Fibroblast of the aortic adventitia (primary cell): ENCODE results near the gene MACROH2A1. TPM values are rescaled to one million over a fixed set of nuclear protein-coding genes. Genes with fewer than 3 reads are reported as not detected.

Experiments used
- DNase-seq: peaks from one replicate; pipeline ENCODE4 v3.0.0-alpha.2; 2010; ENCODE audit warnings: low read depth
- H3K4me3 ChIP-seq: 2 replicates; pipeline ENCODE4 v1.5.1; 2011; ENCODE audit warnings: low read depth, mild to moderate bottlenecking, control low read depth, low read length, moderate library complexity
- CTCF ChIP-seq: IDR thresholded peaks from 2 replicates; pipeline ENCODE4 v1.5.1; 2011; ENCODE audit warnings: mild to moderate bottlenecking, low read length, control low read depth, inconsistent platforms; ENCODE audit not compliant: insufficient read depth
- total RNA-seq: library from RNA; depleted of rRNA; stranded (reverse); fragments of >200 nt; gene quantifications from 2 replicates; pipeline ENCODE4 v1.2.3, GENCODE V29; 2012; ENCODE audit warnings: low replicate concordance

Gene MACROH2A1
- total RNA-seq, 1 donor: 116 TPM

DNA sequence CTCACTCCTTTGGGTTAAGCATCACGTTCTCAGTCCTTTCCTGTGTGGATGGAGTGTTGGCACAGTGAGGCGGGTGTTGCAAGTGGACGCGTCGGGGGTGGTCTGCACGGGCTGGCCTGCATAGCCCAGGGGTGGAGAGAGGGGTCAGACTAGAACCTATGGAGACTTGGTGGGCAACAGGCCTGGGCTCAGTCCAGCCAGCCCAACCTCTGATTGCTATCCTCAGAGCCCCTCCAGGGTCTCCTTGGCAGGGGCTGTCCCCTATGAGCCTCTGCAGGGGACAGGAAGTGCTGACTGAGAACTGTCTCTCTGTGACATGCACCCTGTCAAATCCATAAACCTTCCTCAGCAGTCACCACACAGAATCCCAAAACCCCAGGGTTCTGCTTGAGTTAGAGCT, 45.9 kb upstream of the MACROH2A1 start:
- no peak for TF ChIP-seq CTCF
- no peak for DNase-seq
- no peak overlapping the region for H3K4me3 ChIP-seq

DNA sequence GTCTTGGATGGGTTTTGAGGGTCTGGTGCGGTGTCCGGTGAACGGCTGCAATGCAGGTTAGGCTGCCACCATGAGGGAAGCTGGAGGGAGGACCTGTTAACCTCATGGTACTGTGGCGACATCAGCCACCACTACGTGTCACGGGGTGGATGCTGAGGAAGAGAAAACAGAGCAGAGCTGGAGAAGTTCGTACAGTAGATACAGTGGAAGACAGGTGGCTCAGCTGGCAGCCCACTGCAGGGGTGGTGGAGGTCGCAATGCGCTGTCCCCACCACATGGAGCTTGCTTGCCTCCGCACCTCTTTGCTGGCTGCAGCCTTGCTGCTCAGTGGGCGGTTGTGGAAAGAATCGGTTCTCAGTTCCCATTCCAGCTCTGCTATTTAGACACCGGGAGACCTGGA, 45.3 kb upstream of the MACROH2A1 start:
- no peak for TF ChIP-seq CTCF
- no peak for DNase-seq
- H3K4me3 ChIP-seq: no peak overlapping the region

DNA sequence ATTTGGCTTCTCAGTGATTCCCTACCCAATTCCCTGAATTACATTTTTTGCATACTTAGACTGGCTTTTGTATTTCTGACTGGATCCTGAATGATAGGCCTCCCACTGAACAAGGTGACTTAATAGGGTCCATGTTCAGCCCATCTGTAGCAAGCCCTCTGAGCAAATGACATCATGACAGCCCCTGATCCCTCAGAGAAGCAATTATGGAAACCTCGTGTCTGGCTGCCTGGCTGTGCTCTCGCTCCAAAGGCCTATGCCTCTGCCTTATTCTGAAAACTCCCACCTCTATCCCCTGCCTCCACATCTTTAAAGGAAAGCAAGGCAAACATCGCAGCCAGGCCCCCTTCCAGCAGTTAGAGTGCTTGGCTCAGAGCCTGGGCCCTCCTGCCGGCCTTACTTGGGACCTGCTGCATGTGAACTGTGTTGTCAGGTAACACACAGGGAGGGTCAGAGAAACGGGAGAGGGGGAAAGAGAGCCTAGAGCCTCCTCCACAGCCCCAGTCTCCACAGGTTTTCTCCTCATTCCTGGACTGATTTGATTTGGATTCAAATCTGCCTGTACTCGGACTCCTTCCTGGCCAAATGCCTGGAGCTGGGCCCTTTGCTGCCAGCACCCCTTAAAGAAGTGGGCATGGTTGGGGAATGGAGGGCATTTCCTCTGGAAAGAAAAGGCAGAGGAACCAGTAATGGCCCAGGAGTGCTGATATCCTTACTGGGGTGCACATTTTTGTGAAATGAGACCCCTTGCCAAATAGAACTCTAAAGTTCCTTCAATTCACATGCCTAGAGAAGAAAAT, 44.3 kb upstream of the MACROH2A1 start:
- DNase-seq: no peak
- TF ChIP-seq CTCF: no peak
- no peak overlapping the region for H3K4me3 ChIP-seq

- TF ChIP-seq CTCF: no peak
- no peak overlapping the region for H3K4me3 ChIP-seq
- DNase-seq: no peak
Observed at GRCh38 chr5:135442431-135443160, 43.6 kb upstream of the MACROH2A1 start.

- no peak for DNase-seq
- H3K4me3 ChIP-seq: no peak overlapping the region
- TF ChIP-seq CTCF: no peak
Observed at GRCh38 chr5:135441919-135442318, 42.9 kb upstream of the MACROH2A1 start.

DNA sequence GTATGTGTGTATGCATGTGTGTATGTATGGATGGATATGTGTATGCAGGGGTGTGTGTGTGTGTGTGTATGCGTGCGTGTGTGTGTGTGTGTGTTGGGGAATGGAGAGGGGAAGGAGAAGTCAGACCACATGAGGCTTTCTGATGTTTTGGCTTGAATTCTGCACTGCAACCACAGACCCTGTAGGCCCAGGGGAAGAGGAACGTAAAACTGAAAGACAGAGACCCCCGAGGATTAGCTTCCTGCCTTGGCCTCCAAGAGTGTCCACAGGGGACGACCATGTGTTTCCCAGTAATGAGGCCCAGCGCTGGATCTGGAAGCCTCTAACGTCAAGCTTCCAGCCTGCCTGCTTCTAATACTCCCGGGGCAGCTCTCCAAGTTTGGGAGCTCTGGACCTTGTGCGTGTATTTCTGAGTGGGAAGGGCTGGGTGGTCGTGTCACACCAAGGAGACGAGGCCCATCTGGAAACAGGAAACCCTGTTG, 42.4 kb upstream of the MACROH2A1 start:
- H3K4me3 ChIP-seq: no peak overlapping the region
- peak; percentile 25 for DNase-seq
- TF ChIP-seq CTCF: no peak
